ENCODE results near the gene ZNF385A.
"Not testable (repeated sequence)": the region's sequence is repeated elsewhere in the genome, so short reads cannot be mapped to it uniquely, and the experiment has no call there.

ZNF385A gene

DNA sequence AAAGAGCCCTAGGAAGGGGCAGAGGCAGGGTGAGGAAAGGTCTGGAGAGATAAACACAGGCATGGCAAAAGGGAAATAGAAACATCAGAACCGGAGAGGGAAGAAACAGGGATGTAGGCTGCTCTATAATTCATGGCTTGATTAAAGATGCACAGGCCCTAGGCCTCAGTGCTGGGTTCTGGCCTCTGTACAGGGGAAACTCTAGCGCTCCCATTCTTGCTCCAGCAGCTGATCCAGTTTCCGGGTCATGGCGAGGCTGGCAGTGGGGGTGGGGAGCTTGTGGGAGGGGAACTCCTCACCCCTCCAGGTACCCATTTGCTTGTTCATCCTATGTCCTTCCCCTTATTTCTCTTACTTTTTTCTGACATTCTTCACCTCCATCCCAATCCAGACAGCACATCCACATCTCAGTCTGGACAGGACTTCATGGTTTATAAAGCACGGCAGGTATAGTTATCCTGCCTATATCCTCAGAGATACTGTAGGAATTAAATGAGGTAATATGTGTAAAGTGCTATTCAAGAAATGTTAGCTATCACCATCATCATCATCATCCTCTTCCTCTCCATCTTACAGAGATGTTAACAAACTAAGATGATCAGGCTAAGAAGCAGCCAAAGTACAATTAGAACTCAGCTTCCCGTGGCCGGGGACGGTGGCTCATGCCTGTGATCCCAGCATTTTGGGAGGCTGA lies 12.3 kb downstream of the ZNF385A start:
- no peak for DNase-seq

DNA sequence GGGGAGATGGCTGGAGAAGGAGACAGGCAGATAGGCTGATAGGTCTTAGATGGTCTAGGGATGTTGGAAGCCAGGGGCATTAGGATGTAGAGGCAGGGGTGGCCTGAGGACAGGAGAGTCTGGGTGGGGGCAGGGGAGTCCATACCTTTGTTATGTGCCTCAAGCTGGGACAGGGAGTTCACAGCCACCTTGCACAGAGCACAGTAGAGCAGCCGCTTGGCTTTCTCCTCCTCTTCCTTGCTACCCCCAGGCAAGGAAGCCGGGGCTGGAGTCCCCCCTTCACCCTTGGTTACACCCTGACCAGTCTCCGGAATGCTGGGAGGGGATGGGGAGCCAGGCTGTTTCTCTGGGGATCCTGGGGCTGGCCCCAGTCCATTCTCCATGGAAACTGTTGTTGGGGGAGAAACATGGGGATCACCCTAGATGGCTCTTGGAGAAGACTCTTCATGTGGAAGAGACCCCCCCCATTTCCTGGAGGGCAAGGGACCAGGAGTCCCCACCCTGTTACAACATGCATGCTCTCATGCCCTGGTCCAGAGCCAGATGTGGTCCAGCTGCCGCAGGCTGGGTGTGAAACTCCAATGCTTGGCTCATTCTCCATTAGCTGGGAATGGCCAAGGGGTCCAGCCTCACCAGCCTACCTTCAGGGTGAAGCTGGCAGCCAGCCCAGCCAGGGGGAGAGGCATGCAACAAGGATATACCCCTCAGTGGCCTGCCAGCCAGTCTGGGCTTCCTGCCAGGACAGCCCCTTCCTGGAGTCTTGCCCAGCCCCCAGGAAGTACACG lies 13.0 kb downstream of the ZNF385A start:
- DNase-seq: peak; percentile 98

DNA sequence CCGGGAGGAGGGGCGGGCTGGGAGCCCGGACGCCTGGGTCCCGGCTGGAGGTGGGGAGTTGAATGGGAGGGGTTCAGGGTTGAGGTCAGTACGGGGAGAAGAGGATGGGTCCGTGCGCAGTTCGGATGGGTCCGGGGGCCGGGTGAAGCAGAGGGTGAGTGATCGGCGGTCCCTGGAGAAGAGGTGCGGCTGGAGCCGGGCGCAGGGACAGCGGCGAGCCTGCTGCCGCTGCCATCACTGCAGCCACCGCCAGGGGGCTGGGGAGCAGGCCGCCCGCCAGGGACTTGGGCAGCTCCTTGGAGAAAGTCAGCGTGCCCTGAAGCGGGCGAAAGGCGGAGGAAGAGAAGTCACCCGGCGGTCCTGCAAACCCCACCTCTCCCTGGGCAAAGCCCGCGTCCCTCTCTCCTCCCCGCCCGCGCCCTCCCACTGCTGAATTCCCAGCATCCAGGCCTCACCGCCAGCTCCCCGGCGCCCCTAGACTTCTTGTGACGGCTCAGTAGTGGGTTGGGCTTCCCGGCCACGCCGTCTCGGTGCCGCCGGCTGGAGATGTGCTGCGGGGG lies 14.3 kb downstream of the ZNF385A start:
- DNase-seq: peak; percentile 72

DNA sequence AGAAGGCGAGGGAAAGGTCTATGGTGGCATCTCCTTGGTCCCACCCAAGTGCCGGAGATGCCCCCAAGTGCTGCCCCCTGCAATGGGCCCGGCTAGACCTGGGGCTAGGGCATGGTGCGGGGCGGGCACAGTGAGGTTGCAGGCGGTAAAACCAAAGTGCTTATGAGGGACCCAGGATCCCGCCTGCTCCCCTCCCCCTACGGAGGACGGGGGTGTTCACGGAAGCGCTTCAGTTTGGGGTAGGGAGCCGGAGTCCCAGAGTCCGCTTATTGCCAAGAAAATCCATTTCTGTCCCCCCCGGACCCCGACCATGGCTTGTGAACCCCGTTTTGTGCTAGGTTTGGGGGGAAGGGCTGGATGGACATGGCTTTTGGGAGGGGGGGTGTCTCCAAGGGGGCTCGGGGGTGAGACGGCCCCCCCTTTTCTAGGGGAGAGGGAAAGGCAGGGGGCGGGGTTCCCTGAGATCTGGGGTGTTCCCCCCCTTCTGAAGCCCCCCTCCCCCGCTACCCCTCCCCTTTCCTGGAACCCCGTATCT lies 14.9 kb downstream of the ZNF385A start:
- no peak for DNase-seq

DNA sequence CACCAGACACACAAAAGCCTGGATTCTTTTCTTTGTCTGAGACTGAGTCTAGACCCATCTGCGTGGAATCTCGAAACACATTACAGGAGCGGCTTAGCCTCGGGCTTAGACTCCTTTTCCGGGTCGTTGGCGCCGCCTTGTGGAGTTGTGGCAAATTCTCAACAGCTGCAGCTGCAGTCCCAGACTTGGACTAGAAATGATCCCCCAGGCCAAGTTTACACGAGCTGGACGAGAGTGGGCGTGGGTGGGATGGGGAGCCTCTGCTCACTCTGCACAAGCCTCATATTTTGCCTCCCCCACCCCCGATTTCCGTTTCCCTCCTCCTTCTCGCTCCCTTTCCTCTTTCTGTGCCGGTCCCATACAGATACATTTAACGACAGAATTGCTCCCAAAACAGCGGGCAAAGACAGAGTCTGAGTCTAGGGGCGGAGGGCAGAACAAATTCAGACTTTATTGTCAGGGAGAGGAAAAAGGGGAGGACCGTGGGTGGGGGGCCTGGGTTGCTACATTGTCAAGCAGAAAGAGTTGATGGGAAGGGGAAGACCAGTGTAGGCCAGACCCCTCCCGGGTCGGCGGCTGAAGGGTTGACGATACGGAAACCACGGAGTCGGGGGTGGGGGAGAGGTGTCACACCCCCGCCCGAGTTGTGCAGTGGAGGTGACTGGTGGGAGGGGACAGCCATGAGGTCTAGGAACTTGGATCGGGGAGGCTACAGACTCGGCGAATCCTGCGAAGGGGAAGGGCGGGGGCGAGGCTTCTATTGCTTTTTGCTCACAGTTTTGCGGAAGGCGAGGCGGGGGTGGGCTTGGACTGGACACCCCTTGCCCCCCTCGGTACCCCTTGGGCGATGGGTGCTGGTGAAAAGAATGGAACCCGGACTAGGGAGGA lies 15.6 kb downstream of the ZNF385A start:
- peak; percentile 94 for DNase-seq

DNA sequence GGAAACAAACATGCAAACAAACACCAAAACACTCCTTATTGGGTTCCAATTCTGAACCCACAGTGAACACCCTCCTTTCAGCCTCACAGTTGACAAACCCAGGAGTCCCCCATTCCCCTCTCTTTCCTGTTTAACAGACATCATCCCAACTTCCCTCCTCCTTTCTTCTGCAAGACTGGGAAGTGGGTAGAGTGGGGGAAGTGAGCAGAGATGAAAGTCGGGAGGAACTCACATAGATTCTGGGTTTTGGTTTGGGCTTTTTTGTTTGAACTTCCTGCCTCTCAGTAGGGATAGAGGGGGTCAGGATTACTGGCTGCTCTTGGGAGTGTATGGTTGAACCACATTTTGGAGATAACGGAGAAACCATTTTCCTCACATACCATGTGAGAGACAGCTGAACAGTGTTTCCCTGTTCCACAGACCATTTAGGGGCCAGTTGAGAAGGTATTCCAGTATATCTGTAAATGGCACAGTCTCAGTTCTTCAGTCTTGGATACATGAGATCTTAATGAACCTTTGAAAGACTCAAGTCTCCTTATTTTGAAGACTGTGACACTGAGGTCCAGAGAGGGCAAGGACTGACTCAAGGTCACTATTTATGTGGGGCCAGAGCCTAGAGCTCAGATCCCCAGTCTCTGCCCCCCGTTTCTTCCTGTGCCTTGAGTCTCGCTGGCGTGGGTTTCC lies 16.4 kb downstream of the ZNF385A start:
- DNase-seq: no peak

DNA sequence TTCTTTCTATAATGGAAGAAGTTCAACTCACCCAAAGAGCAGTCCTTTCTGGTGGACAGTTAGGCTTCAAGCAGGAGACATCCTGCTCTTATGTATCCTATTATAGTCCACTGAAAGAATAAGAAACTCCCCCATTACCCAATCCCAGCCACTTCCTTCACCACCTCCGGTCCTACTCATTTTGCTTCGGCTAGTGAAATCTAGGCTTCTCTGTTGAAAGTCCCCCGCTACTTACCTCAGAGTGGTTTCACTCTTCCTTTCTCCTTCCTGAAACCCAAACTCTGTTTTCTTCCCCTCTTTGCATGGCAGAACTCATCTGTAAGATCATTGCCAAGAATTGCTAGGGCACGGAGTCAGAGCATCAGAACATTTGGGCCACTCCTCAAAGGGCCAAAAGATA lies 20.1 kb downstream of the ZNF385A start, which contains the start of gene GPR84:
Gene GPR84, minus strand, starts transcription at position 74 of the 400 bp plus-strand sequence. CDS start 635 bp downstream, outside the sequence.
- DNase-seq: no peak

DNA sequence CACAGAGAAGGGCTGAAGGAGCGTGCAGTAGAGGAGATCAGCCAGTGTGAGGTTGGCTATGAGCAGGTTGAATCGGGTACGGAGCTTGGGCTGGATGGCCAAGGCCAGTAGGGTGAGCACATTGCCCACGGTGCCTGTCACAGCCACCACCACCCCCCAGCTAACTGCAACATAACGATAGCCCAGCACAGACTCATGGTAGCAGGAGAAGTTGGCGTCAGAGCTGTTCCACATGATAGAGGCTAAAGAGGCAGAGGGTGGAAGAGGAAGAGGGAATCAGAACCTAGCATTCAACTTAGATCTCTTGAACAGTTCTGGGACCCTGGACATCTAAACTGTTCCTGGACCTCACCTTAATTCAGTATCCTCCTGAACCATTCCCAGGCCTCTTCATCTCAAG lies 20.9 kb downstream of the ZNF385A start:
- DNase-seq: no peak

DNA sequence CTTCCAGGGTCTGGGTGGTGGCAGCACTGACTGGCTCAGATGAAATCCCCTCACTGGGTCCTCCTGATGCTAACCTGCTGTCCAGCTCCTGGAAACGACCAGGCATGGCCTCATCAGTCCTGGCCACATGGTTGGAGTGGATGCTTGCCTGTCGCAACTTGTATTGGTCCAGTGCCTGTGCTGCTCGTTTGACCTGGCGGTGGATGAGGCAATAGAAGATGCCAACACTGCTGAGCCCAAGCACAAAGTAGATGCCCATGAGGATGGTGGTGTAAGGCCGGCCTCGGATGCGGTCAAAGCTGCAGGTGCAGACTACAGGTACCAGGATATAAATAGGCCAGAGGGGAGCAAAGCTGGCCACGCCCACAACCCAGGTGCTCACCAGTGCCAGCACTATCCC lies 21.5 kb downstream of the ZNF385A start:
- no peak for DNase-seq

DNA sequence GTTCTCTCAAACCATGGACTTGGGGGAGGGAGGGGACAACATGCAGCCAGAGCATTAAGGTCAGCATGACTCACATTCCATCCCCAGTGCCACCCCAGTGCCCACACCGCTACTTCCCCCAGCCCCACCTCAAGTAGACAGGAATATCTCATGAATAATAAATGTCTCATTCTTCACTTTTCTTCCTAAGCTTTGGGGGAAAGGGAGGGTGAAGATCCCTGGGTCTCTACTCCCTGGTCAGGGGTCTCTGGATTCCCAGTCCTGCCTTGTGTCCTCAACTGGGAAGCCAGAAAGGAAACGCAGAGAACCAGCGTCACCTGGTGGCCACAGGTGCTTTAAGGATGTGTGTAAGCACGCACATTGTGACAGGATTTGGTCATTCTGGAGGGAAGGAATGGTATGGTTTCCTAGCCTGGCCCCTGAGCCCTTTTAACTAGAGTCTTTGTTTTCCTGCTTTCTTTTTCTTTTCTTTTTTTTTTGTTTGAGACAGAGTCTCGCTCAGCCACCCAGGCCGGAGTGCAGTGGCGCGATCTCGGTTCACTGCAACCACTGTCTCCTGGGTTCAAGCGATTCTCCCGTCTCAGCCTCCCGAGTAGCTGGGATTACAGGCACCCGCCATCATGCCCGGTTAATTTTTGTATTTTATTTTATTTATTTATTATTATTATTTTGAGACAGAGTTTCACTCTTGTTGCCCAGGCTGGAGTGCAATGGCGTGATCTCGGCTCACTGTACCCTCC lies 23.6 kb downstream of the ZNF385A start:
- DNase-seq: peak; percentile 93

DNA sequence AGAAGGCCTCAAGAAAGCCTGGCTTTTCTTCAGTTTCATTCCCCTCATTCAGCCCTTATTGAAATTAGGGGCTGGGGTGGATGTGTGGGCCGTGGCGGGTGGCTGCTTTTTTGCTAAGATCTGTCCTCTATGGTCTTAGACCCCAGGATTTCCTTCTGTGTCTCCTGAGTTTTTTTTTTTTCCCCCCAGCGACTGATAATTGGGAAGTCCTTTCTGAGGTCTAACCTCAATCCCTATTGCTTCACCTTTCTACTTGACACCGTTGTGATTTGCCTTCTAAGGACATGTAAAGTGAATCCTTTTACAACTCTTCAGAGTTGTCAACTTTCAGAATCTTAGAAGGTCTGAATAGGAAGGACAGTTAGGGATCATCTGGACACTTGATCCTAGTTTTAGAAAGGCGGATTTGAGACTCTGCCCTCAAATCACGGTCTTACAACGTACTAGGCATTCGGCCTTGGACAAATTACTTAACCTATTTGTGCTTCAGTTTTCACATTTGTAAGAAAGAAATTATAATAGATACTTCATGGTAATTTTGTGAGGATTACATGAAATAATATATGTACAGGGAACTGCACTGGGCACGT lies 24.7 kb downstream of the ZNF385A start:
- peak; percentile 64 for DNase-seq

DNA sequence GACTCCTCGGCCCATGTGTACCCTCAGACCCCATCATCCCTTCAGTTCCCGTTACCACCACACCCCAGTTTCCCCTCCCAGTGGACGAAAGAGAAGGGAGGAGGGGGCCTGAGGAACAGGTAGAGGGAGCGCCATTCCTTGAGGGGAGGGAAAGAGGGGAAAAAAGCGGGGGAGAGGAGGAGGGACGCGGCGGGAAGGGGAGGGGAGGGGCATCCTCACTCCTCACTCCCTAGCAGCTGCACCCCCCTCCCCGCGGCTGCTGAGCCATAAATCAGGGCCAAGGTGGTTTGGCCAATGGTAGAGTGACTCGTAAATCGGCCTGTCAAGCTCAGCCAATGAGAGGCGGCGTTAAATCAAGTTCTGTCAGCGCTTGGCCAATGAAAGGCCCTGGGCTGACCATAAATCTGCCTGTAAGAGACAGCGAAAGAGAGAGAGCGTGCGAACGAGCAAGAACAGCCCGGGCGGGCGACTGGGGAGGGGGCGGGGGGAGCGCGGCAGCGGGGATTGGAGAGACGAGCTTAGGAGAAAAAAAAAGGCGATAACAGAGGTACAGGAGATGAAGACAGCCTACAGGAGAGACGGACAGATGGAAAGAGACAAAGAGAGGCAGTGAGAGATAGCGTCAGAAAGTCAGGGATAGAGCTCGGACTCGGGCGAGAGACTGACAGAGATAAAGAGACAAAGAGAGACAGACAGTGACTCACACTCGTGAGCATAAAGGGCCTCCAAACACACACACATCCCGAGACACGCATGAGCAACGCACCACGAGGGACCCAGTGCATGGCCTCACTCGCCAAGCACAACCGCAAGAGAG lies 25.4 kb downstream of the ZNF385A start:
- DNase-seq: peak; percentile 100

DNA sequence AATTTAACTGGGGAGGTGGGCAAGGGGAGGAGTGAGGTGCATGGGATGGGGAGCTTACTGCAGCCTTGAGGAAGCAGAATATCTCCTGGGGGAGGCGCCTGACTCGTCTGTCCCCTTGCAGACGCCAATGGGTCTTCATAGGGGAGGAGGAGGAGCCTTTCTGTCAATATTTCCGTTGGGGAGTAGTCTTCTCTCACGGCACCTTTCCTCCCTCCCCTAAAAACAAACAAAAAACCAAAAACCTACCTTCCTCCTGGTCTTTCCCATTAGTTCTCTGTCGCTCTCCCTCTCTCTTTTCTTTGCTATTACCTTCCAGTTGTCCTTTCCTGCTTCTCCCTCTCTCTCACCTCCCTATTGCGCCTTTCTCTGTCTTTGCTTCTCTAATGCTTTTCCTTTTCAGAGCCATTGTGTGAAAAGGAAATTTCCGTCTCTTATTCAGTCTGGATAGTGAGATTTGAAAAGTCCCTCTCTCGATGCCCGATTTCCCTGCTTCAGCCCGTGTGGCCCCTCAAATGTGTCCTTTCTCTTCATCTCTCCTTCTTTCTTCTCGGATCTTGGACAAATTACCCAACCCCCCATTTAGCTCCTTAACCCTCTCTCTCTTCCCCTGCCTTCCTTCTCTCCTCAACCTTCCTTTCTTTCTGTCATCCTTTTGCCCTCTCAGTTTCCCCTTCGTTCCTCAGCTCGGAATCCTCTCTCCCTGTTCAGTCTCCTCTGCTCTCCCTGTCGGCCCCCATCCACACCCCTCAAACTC lies 26.2 kb downstream of the ZNF385A start:
- peak; percentile 96 for DNase-seq

DNA sequence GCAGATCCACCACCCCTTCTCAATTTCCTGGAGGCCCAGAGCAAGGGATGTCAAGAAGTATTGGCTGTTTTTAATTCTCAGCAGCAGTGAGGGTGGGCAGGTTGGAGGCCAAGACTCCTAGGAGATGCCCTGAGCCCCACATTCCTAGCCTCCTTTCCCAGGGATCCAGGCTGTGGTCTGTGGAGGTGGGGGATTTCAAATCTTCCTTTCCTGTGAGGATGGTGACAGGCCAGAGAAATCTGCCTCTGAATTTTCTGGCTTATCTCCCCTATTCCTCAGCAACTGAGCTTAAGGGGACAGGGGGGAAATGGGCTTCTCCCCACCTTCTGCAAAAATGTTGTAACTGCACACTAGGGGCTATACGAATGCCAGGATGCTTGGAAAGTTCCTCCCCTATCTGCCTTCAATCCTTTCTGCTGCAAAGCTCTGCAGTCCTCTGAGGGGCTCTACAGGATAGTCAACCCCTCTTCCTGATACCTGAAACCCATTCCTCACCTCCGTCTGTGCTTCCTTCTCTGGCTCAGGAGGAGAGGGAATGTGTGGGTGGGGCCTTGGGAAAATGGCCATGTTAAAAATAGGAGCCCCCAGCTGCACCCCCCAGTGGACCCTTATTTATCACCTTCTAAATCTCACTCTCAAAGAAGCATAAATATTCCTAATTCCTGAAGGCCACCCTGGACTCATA lies 26.9 kb downstream of the ZNF385A start:
- DNase-seq: peak; percentile 83

DNA sequence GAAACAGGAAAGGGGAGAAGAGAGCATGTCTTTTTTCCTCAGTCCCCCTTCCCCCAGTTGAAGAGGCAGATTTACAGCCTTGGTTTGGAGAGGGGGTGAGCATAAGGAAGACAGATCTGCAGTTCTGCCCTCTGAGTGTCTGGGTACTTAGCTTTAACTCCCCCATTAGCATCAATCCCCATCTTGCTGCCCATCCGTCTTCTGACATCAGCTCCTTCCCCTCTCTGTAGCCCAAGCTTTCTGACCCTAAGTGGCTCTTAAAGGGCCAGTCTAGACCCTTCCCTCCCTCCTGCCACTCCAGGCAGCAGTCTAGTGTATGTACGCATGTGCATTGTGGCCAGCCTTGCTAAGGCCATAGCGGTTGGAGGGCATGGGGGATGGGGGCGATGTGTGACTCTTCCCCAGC lies 27.6 kb downstream of the ZNF385A start:
- peak; percentile 76 for DNase-seq

DNA sequence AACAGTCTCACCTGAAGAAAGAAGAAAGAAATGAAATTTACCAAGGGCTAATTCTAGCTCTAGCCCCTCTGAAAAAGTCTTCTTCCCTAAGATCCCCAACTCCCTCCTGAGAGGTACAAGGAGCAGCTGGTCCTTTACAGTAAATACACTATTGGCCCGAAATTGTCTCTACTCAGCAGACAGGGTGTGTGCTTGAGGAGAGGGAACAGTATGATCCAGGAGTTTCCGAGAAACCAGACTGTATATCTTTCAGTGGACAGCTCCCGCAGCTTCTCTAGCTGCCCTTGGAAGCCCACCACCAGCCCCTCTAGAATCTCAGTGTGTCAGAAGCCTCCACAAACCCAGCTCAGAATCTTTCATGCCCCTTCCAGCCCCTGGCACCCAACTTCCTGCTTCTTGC lies 28.3 kb downstream of the ZNF385A start:
- DNase-seq: no peak

DNA sequence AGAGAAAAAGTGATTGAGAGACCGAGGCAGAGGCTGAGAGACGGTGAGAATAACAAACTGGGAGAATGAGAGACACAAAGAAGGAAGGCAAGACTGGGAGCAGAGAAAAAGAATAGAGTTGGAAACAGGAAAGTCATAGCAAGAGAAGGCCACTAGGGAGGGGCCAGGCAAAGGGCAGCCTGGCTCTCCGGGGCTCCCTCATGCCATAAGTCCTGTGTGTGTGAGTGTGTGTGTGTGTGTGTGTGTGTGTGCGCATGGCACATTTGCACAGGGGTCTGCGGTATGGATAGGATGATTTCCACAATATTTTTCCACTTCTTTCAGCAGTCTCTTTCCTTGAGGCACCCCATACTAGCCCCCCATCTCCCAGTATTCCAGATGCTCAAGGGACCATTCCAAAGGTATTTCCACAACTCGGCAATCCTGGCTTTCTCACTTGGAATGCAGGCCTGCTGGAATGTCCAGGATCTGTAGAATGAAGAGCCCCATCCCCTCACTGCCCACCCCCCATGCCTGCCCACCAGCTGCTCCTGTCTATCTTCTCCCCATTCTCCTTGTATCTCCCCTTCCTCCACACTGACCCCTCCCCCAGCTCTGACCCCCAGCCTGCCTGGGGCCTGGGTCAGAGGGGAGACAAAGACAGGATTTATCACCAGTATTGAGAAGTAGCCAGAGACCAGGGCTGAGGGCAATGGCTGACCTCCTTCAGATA lies 29.3 kb downstream of the ZNF385A start:
- peak; percentile 41 for DNase-seq

DNA sequence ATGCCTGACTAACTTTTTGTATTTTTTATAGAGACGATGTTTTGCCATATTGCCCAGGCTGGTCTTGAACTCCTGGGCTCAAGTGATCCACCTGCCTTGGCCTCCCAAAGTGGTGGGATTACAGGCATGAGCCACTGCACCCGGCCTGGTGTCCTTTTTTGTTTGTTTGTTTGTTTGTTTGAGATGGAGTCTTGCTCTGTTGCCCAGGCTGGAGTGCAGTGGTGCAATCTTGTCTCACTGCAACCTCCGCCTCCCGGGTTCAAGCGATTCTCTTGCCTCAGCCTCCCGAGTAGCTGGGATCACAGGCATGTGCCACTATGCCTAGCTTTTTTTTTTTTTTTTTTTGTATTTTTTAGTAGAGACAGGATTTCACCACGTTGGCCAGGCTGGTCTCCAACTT lies 30.3 kb downstream of the ZNF385A start:
- not testable (repeated sequence) for DNase-seq

Data from NCI-H69 (cell line).